ENCODE data around the gene CYP2J2.
"Not testable (repeated sequence)": the region's sequence is repeated elsewhere in the genome, so short reads cannot be mapped to it uniquely, and the experiment has no call there.

The CYP2J2 gene

GRCh38 chr1:59857679-59858354 is 68.8 kb downstream of the CYP2J2 start:
- DNase-seq = no peak

DNA sequence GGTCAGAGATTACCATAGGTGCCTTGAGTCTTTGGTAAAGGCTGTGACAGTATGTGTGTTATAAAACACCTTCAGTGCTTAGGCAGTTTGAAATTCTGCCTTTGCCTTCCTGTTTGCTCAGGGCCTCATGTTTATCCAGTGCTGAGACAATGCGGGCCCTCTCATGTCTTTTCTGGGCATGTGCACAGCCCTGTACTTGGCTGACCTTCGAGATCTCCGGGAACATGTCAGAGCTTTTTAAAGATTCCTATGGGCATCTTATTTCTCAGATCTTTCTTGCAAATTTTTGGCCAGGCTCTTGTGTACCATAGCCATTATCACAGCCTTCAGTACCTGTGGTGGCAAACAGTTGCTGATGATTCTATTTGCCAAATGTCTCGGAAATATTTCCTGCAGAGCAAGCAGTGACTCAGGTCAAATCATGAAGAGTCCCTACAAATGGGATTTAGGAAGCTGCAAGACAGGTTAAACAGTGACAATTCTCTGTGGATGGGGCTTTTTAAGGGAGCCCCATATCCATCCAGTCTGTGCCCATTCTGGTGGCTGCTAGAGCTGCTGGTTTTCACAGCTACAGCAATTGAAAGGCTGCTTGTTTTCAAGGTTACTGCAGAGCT is 69.7 kb downstream of the CYP2J2 start:
- peak; percentile 21 to 80 for DNase-seq

- DNase-seq = not testable (repeated sequence)
Observed at GRCh38 chr1:59855297-59855696, 71.3 kb downstream of the CYP2J2 start.

DNA sequence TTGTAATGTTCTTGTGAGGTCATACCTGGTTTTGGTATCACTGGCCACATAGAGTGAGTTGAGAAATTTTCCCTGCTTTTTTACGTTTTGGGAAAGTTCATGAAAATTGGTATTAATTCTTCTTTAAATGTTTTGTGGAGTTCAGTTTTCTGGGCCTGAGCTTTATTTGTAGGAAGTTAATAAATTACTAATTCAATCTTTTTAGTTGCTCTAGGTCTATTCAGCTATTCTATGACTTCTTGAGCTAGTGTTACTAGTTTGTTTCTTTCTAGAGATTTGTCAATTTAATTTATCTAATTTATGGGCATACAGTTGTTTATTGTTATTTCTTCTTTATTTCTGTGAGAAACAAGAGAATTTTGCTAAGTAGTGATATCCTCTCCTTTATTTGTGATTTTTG is 74.5 kb downstream of the CYP2J2 start:
- no peak for DNase-seq

DNA sequence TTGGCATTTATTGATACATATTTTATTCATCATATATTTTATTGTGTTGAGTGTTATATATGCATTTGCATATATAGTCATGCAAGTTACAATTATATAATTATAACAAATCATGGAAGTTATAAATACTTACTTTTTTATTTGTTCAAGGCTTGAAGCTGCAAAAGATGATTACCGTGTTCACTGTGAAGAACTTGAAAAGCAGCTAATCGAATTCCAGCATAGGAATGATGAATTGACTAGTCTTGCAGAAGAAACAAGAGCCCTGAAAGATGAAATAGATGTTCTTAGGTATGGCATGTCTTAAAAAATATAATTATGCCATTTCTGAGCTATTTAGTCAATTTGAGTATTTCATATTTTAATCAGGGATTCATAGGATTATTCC is 79.7 kb downstream of the CYP2J2 start:
- no peak for DNase-seq

GRCh38 chr1:59846209-59846894 is 80.2 kb downstream of the CYP2J2 start:
- no peak for DNase-seq

GRCh38 chr1:59845091-59845490 is 81.5 kb downstream of the CYP2J2 start:
- no peak for DNase-seq
